Measurements from ENCODE around the gene HMGA1.
"Not testable (repeated sequence)": the region's sequence is repeated elsewhere in the genome, so short reads cannot be mapped to it uniquely, and the experiment has no call there.

The HMGA1 gene

DNA sequence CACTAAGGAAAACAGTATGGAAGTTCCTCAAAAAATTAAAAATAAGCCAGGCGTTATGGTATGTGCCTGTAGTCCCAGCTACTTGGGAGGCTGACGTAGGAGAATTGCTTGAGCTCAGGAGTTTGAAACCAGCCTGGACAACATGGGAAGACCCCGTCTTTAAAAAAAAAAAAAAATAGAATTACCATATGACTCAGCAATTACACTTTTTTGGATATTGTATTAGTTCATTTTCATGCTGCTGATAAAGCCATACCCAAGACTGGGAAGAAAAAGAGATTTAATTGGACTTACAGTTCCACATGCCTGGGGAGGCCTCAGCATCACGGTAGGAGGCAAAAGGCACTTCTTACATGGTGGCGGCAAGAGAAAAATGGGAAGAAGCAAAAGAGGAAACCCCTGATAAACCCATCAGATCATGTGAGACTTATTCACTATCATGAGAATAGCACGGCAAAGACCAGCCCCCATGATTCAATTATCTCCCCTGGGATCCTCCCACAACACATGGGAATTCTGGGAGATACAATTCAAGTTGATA lies 22.9 kb downstream of the HMGA1 start:
- DNase-seq (ENCODE audit: low read depth, low spot score) = no peak

- no peak for DNase-seq (ENCODE audit: low read depth, low spot score)
These were observed 24.0 kb downstream of the HMGA1 start for GRCh38 chr6:34260576-34261267.

GRCh38 chr6:34263484-34263883 lies 26.8 kb downstream of the HMGA1 start:
- not testable (repeated sequence) for DNase-seq (ENCODE audit: low read depth, low spot score)

GRCh38 chr6:34267746-34268145 lies 31.1 kb downstream of the HMGA1 start:
- no peak for DNase-seq (ENCODE audit: low read depth, low spot score)

DNA sequence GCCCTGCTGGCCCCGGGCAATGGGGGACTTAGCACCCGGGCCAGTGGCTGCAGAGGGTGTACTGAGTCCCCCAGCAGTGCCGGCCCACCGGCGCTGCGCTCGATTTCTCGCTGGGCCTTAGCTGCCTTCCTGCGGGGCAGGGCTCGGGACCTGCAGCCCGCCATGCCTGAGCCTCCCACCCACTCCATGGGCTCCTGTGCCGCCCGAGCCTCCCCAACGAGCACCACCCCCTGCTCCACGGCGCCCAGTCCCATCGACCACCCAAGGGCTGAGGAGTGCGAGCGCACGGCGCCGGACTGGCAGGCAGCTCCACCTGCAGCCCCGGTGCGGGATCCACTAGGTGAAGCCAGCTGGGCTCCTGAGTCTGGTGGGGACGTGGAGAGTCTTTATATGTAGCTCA lies 32.5 kb downstream of the HMGA1 start:
- not testable (repeated sequence) for DNase-seq (ENCODE audit: low read depth, low spot score)

- DNase-seq (ENCODE audit: low read depth, low spot score) = not testable (repeated sequence)
These were observed 33.1 kb downstream of the HMGA1 start for GRCh38 chr6:34269658-34270341.

GRCh38 chr6:34272013-34272926 lies 35.6 kb downstream of the HMGA1 start:
- DNase-seq (ENCODE audit: low read depth, low spot score) = no peak

- DNase-seq (ENCODE audit: low read depth, low spot score) = no peak
These were observed 36.7 kb downstream of the HMGA1 start for GRCh38 chr6:34273242-34273805.

DNA sequence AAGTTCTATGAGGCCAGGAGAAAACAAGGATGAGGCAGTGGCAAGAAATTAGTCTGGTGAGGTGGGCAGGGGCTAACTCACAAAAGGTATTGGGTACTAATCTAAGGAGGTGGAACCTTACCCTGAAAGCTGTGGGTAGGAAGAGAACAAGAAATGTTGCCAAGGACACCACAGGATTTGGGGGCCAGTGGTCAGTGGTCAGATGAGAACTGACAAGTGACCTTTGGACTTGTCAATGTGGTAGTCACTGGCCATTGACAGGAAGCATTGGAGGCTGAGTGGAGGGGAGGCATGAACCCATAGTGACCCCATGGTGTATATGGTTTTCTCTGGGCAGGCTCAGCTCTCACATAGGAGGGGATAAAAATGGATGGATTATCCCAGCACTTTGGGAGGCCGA lies 37.5 kb downstream of the HMGA1 start:
- no peak for DNase-seq (ENCODE audit: low read depth, low spot score)

GRCh38 chr6:34275128-34275804 lies 38.6 kb downstream of the HMGA1 start:
- no peak for DNase-seq (ENCODE audit: low read depth, low spot score)

DNA sequence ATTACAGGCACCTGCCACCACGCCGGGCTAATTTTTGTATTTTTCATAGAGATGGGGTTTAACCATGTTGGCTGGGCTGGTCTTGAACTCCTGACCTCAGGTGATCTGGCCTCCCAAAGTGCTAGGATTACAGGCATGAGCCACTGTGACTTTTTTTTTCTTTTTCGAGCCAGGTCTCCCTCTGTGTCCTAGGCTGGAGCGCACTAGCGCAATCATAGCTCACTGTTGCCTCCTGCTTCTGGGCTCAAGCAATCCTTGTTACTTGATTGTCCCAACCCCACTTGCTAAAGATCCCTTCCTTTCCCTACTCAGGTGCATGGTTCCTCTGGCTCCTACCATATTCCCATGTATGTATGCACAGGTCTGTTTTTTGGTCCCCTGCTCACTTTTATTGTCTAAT lies 39.5 kb downstream of the HMGA1 start:
- no peak for DNase-seq (ENCODE audit: low read depth, low spot score)

GRCh38 chr6:34276881-34277762 lies 40.4 kb downstream of the HMGA1 start:
- DNase-seq (ENCODE audit: low read depth, low spot score) = no peak

- DNase-seq (ENCODE audit: low read depth, low spot score) = no peak
These were observed 41.1 kb downstream of the HMGA1 start for GRCh38 chr6:34277763-34278112.

- no peak for DNase-seq (ENCODE audit: low read depth, low spot score)
These were observed 42.2 kb downstream of the HMGA1 start for GRCh38 chr6:34278833-34279232.

GRCh38 chr6:34280216-34280615 lies 43.5 kb downstream of the HMGA1 start:
- DNase-seq (ENCODE audit: low read depth, low spot score) = no peak

DNA sequence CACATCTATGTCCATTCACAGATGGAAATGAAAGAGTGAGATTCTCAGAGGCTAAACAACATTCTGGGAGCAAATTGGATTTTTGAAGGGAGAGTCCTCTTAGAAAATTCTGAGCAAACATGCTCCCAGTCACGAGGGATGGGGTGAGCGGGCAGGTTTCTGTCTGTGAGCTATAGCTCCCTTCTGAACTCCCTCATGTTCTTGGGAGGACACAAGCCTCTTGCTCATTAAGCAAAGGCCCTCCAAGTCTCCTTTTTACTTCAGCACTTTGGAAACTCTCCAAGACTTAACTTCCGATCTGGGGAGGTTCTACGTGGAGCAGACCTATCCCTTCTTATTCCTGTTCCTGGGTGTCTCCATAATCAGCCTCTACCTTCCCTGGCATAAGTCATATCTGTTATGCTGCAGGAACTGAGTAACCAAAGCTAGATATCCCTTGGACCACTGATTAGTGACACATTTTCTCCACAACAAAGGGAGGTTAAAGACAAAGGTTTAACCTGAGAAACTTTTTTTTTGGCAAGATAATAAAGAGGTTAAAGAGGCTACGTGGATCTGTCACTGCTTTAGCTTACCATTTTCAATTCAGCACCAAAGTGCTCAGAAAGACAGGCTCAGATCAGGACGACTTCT lies 45.1 kb downstream of the HMGA1 start:
- no peak for DNase-seq (ENCODE audit: low read depth, low spot score)

DNA sequence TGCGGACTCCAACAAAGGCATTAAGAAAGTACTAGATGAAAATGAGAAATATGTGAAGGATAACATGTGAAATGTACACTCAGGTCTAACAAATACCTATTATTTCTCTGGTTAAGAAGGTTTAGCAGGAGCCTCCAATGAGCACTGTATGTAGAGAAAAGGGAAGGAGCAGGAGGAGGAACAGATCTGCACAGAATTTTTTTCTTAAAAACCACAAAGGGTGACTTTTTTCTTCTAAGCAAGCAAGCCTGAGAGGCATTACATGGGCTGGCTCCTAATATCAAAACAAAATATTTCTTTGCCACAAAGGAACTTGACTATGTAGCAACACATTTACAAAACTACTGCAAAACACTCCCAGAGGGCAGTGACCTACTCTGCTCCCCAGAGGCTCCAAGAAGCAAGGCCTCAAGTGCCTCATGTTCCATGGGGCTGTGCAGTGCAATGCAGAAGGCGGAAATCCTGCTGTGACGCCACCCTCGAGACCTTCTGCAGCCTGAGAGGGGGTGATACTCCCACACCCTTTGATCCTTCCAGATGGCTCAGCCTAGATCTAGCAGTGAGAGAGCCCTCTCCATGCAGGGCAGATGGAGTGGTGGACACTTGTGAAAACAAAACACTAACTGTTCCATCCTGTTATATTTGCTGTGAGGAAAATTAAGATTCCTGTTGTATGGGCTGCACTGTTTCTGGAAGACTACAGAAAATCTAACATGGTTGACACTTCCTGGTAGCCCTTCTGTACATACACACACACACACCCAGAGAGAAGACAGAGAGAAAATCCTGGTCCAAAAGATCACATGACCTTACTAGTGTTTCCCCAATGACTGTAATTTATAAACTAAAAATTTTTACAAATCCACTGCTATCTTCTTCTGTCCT lies 48.1 kb downstream of the HMGA1 start:
- peak; percentile 99 for DNase-seq (ENCODE audit: low read depth, low spot score)

DNA sequence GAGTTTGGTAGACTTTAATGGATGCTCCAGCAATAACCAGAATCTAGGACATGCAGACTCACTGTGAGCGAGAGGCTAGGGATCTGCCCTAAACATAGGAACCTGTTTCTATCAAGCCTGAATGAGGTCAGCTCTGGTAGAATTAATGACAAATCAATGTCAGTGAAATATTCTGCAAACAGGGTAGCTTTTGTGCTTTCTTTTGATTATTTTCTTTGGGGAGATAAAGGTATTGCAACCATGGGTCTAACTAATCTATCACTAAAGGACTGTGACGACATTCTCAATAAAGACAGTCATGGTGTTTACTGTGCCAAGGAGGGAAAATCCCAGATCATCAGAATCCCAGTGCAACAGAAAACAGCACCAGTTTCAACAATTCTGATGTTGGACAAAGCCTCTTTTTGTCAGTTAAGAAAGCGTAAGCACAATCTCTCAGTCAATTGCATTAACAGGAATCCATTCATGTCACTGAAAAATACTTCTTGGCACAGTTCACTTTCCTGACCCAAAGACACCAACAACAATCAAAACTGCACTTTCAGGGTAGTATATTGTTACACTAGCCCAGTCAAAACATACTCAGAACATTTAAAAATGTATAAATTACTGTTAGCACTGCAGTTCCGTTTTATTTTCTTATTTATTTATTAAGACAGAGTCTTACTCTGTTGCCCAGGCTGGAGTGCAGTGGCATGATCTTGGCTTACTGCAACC lies 48.9 kb downstream of the HMGA1 start:
- DNase-seq (ENCODE audit: low read depth, low spot score) = no peak

All from smooth muscle cell of the brain vasculature (primary cell).